Measurements from ENCODE around the gene PPP1R2.
"Not testable (repeated sequence)": the region's sequence is repeated elsewhere in the genome, so short reads cannot be mapped to it uniquely, and the experiment has no call there.

The PPP1R2 gene

GRCh38 chr3:195542698-195543499, at the start of gene PPP1R2:
TSS of gene PPP1R2 (minus strand) at chr3:195543325. CDS start at chr3:195543025, 300 bp downstream.
- DNase-seq, result peak; percentile 93

GRCh38 chr3:195591852-195592251, 48.7 kb upstream of the PPP1R2 start:
- DNase-seq, result no peak

GRCh38 chr3:195591220-195591619, 48.1 kb upstream of the PPP1R2 start:
- no peak for DNase-seq

- DNase-seq, result not testable (repeated sequence)
These were observed 47.3 kb upstream of the PPP1R2 start for GRCh38 chr3:195590381-195590780.

- not testable (repeated sequence) for DNase-seq
These were observed 46.7 kb upstream of the PPP1R2 start for GRCh38 chr3:195589796-195590195.

- no peak for DNase-seq
These were observed 44.7 kb upstream of the PPP1R2 start for GRCh38 chr3:195587824-195588223.

GRCh38 chr3:195587406-195587805, 44.3 kb upstream of the PPP1R2 start:
- no peak for DNase-seq

GRCh38 chr3:195584543-195584870, 41.4 kb upstream of the PPP1R2 start:
- no peak for DNase-seq

GRCh38 chr3:195583831-195584542, 40.9 kb upstream of the PPP1R2 start, which contains the start of gene APOD:
TSS of gene APOD (minus strand) at chr3:195583940. CDS start at chr3:195579461, 4,479 bp downstream.
- DNase-seq, result no peak

GRCh38 chr3:195582947-195583346, 39.8 kb upstream of the PPP1R2 start:
- DNase-seq, result no peak

- no peak for DNase-seq
These were observed 37.8 kb upstream of the PPP1R2 start for GRCh38 chr3:195580744-195581443.

GRCh38 chr3:195579281-195579680, 36.2 kb upstream of the PPP1R2 start:
- no peak for DNase-seq

GRCh38 chr3:195578565-195578964, 35.4 kb upstream of the PPP1R2 start:
- DNase-seq, result no peak

- no peak for DNase-seq
These were observed 34.6 kb upstream of the PPP1R2 start for GRCh38 chr3:195577645-195578177.

- DNase-seq, result no peak
These were observed 31.6 kb upstream of the PPP1R2 start for GRCh38 chr3:195574497-195575304.

GRCh38 chr3:195573611-195574496, 30.7 kb upstream of the PPP1R2 start:
- DNase-seq, result no peak

- DNase-seq, result no peak
These were observed 28.2 kb upstream of the PPP1R2 start for GRCh38 chr3:195571361-195571760.

GRCh38 chr3:195570912-195571311, 27.8 kb upstream of the PPP1R2 start:
- DNase-seq, result no peak

GRCh38 chr3:195570344-195570743, 27.2 kb upstream of the PPP1R2 start:
- DNase-seq, result no peak

- DNase-seq, result no peak
These were observed 25.5 kb upstream of the PPP1R2 start for GRCh38 chr3:195568630-195569029.

- no peak for DNase-seq
These were observed 23.7 kb upstream of the PPP1R2 start for GRCh38 chr3:195566797-195567196.

Data from activated CD4-positive, CD25-positive, alpha-beta regulatory T cell treated with anti-CD3 and anti-CD28 coated beads, Interleukin-2, amount 50 U/mL, for 72 hours (primary cell).